IMR-90 (cell line): ENCODE data around the gene SGMS1. TPM values are rescaled to one million over a fixed set of nuclear protein-coding genes. Genes with fewer than 3 reads are reported as not detected.

Experiments used
- ATAC-seq: fragments of 200-7000 bp; cut with Tn5 transposase; 2 replicates; pipeline ENCODE4 v1.9.1; 2020; ENCODE audit warnings: low read depth, mild to moderate bottlenecking, moderate library complexity
- BruUV-seq: library from RNA; stranded (reverse); fragments of 400-500 nt; replicated peaks from 2 replicates; lab custom pipeline; 2021; lab: Mats Ljungman, UMichigan
- CTCF ChIA-PET: fragments of 300-600 bp; formaldehyde crosslinking; extraction: SDS; loops from one replicate; lab custom pipeline; 2021; ENCODE audit warnings: antibody characterized with exemption; lab: Yijun Ruan, JAX
- POLR2A ChIA-PET: fragments of 300-600 bp; sonication (Branson Sonifier 250); formaldehyde crosslinking; loops from one replicate; lab custom pipeline; 2022; ENCODE audit warnings: antibody characterized with exemption; ENCODE audit not compliant: unreplicated experiment; lab: Charles Lee
- DNase-seq: peaks from one replicate; pipeline ENCODE4 v3.0.0; 2013
- H2AFZ ChIP-seq: replicated peaks from 2 replicates; pipeline ENCODE3; 2013; ENCODE audit warnings: low read length, mild to moderate bottlenecking; ENCODE audit not compliant: poor library complexity
- H2AK5ac ChIP-seq: 2 replicates; pipeline ENCODE4 v1.6.1; 2013; ENCODE audit warnings: low read depth, low read length, inconsistent platforms
- H2AK9ac ChIP-seq: replicated peaks from 2 replicates; pipeline ENCODE3; 2013; ENCODE audit warnings: mild to moderate bottlenecking, low read depth, low read length, moderate library complexity; ENCODE audit not compliant: poor library complexity
- H2BK120ac ChIP-seq: 2 replicates; pipeline ENCODE4 v1.6.1; 2013; ENCODE audit warnings: low read depth, low read length, inconsistent platforms
- H2BK15ac ChIP-seq: 3 replicates; pipeline ENCODE4 v1.6.1; 2013; ENCODE audit warnings: low read depth, low read length, inconsistent platforms
- H2BK20ac ChIP-seq: 2 replicates; pipeline ENCODE4 v1.6.1; 2013; ENCODE audit warnings: low read depth, mild to moderate bottlenecking, inconsistent platforms, low read length, moderate library complexity
- H2BK5ac ChIP-seq: 2 replicates; pipeline ENCODE4 v1.6.1; 2013; ENCODE audit warnings: mild to moderate bottlenecking, low read depth, low read length, inconsistent platforms; ENCODE audit not compliant: poor library complexity, severe bottlenecking
- H3K14ac ChIP-seq: replicated peaks from 2 replicates; pipeline ENCODE4 v1.6.1; 2013; ENCODE audit warnings: low read depth, low read length, inconsistent platforms
- H3K18ac ChIP-seq: 2 replicates; pipeline ENCODE4 v1.6.1; 2013; ENCODE audit warnings: low read depth, low read length, control low read depth
- H3K23ac ChIP-seq: 2 replicates; pipeline ENCODE4 v1.6.1; 2013; ENCODE audit warnings: low read depth, low read length, inconsistent platforms
- H3K27ac ChIP-seq: 2 replicates; pipeline ENCODE4 v1.5.1; 2013; ENCODE audit warnings: mild to moderate bottlenecking, control low read depth, low read length; ENCODE audit not compliant: insufficient read depth
- H3K27me3 ChIP-seq: 2 replicates; pipeline ENCODE4 v1.6.1; 2013; ENCODE audit warnings: low read length; ENCODE audit not compliant: control insufficient read depth, insufficient read depth
- H3K36me3 ChIP-seq: 2 replicates; pipeline ENCODE4 v1.6.1; 2013; ENCODE audit warnings: low read length, mixed read lengths; ENCODE audit not compliant: control insufficient read depth, insufficient read depth
- H3K4ac ChIP-seq: 2 replicates; pipeline ENCODE4 v1.6.1; 2013; ENCODE audit warnings: low read depth, low read length, inconsistent platforms
- H3K4me1 ChIP-seq: 2 replicates; pipeline ENCODE4 v1.6.1; 2013; ENCODE audit warnings: low read length, mixed read lengths; ENCODE audit not compliant: control insufficient read depth, insufficient read depth
- H3K4me2 ChIP-seq: 2 replicates; pipeline ENCODE4 v1.6.1; 2013; ENCODE audit warnings: low read depth, mild to moderate bottlenecking, control low read depth, low read length, moderate library complexity
- H3K4me3 ChIP-seq: 2 replicates; pipeline ENCODE4 v1.5.1; 2013; ENCODE audit warnings: low read depth, mild to moderate bottlenecking, control low read depth, low read length, moderate library complexity; ENCODE audit not compliant: insufficient read depth
- H3K56ac ChIP-seq: 2 replicates; pipeline ENCODE4 v1.6.1; 2013; ENCODE audit warnings: low read length, inconsistent platforms; ENCODE audit not compliant: insufficient read depth; ENCODE audit errors: extremely low read depth
- H3K79me1 ChIP-seq, 2 experiments: 2 replicates each; pipeline ENCODE4 v1.6.1; 2013; ENCODE audit warnings: low read length in 2 of 2, inconsistent platforms in 1 of 2, low read depth in 1 of 2
- H3K9ac ChIP-seq: 2 replicates; pipeline ENCODE4 v1.6.1; 2013; ENCODE audit warnings: low read depth, low read length, control low read depth
- H3K9me1 ChIP-seq: 2 replicates; pipeline ENCODE4 v1.6.1; 2013; ENCODE audit warnings: low read length, inconsistent platforms; ENCODE audit not compliant: insufficient read depth
- H3K9me3 ChIP-seq: 2 replicates; pipeline ENCODE4 v1.6.1; 2013; ENCODE audit warnings: low read length; ENCODE audit not compliant: control insufficient read depth, insufficient read depth
- H4K20me1 ChIP-seq: 2 replicates; pipeline ENCODE4 v1.6.1; 2013; ENCODE audit warnings: low read length, inconsistent platforms; ENCODE audit not compliant: insufficient read depth
- H4K5ac ChIP-seq: 2 replicates; pipeline ENCODE4 v1.6.1; 2013; ENCODE audit warnings: mild to moderate bottlenecking, low read depth, low read length, control low read depth
- H4K8ac ChIP-seq, 2 experiments: 2 replicates each; pipeline ENCODE4 v1.6.1; 2013; ENCODE audit warnings: low read depth in 2 of 2, low read length in 2 of 2, control low read depth in 1 of 2, inconsistent platforms in 1 of 2
- H4K91ac ChIP-seq: 2 replicates; pipeline ENCODE4 v1.6.1; 2013; ENCODE audit warnings: low read depth, low read length, inconsistent platforms; ENCODE audit not compliant: insufficient read depth
- BHLHE40 ChIP-seq: fragments of 150-350 bp; IDR thresholded peaks from 2 replicates; pipeline ENCODE4 v1.6.1; 2016; ENCODE audit warnings: mild to moderate bottlenecking, low read depth, low read length
- CEBPB ChIP-seq: IDR thresholded peaks from 2 replicates; pipeline ENCODE4 v1.6.1; 2012; ENCODE audit warnings: low read depth, low read length, improper control_type of control experiment
- CHD1 ChIP-seq: IDR thresholded peaks from 2 replicates; pipeline ENCODE4 v1.6.1; 2012; ENCODE audit warnings: low read depth, low read length, improper control_type of control experiment
- FOS ChIP-seq: fragments of 150-350 bp; IDR thresholded peaks from 2 replicates; pipeline ENCODE4 v1.6.1; 2016; ENCODE audit warnings: low read depth, low read length
- MAFK ChIP-seq: IDR thresholded peaks from 2 replicates; pipeline ENCODE4 v1.6.1; 2012; ENCODE audit warnings: low read depth, low read length, improper control_type of control experiment
- MAZ ChIP-seq: IDR thresholded peaks from 2 replicates; pipeline ENCODE4 v1.6.1; 2012; ENCODE audit warnings: low read depth, mild to moderate bottlenecking, low read length, improper control_type of control experiment, moderate library complexity, borderline replicate concordance
- MXI1 ChIP-seq: IDR thresholded peaks from 2 replicates; pipeline ENCODE4 v1.6.1; 2012; ENCODE audit warnings: low read depth, mild to moderate bottlenecking, low read length, moderate library complexity, borderline replicate concordance
- NFE2L2 ChIP-seq: fragments of 150-350 bp; IDR thresholded peaks from 2 replicates; pipeline ENCODE4 v1.6.1; 2016; ENCODE audit warnings: low read depth, mild to moderate bottlenecking, low read length
- POLR2A ChIP-seq: IDR thresholded peaks from 2 replicates; pipeline ENCODE4 v1.6.1; 2012; ENCODE audit warnings: mild to moderate bottlenecking, low read depth, low read length
- RAD21 ChIP-seq: IDR thresholded peaks from 2 replicates; pipeline ENCODE4 v1.6.1; 2012; ENCODE audit warnings: low read length, improper control_type of control experiment
- RCOR1 ChIP-seq: IDR thresholded peaks from 2 replicates; pipeline ENCODE4 v1.6.1; 2012; ENCODE audit warnings: mild to moderate bottlenecking, low read length, improper control_type of control experiment; ENCODE audit not compliant: insufficient replicate concordance
- RFX5 ChIP-seq: IDR thresholded peaks from 2 replicates; pipeline ENCODE4 v1.8.0; 2012; ENCODE audit warnings: low read depth, mild to moderate bottlenecking, low read length, moderate library complexity
- SMC3 ChIP-seq: fragments of 150-350 bp; IDR thresholded peaks from 2 replicates; pipeline ENCODE4 v1.6.1; 2016; ENCODE audit warnings: low read depth, mild to moderate bottlenecking, antibody characterized with exemption, low read length, moderate library complexity
- WGBS, 2 experiments: methylation state at CpG; one replicate each; pipeline versions ENCODE4 v1.1.5 to v1.1.7; 2013; ENCODE audit warnings: missing lambda C conversion rate in 2 of 2; ENCODE audit not compliant: insufficient read length in 1 of 2; ENCODE audit errors: extremely low coverage in 2 of 2; 5-methylcytosine and 5-hydroxymethylcytosine counted together
- dilution Hi-C: fragments of 300-500 bp; cut with HindIII; formaldehyde crosslinking; loops from one replicate; pipeline ENCODE4 v1.14.3; 2018; ENCODE audit warnings: low sequenced_read_pairs; ENCODE audit not compliant: unreplicated experiment
- in situ Hi-C: fragments of 300-500 bp; cut with MboI; formaldehyde crosslinking; loops from 3 replicates; pipeline ENCODE4 v1.14.3; 2019; ENCODE audit warnings: low sequenced_read_pairs, inconsistent platforms, mixed read lengths
- intact Hi-C: fragments of 100-400 bp; cut with micrococcal nuclease; formaldehyde crosslinking; loops from 2 replicates; pipeline ENCODE4 v1.10.0; 2022
- polyA plus RNA-seq, 3 experiments: library from polyadenylated mRNA; depleted of rRNA; stranded (reverse); fragments of >200 nt; gene quantifications; 2 replicates each; pipeline ENCODE4 v1.2.3, GENCODE V29; 2012; ENCODE audit warnings: low replicate concordance in 1 of 3
- total RNA-seq: library from RNA; depleted of rRNA; stranded (reverse); fragments of >200 nt; gene quantifications from 2 replicates; pipeline ENCODE4 v1.2.3, GENCODE V29; 2012
- TF ChIP-seq, protein P1 (sequence below): fragments of 150-350 bp; IDR thresholded peaks from 2 replicates; pipeline ENCODE4 v1.6.1; 2016; ENCODE audit warnings: low read depth, mild to moderate bottlenecking, low read length, moderate library complexity, borderline replicate concordance
- TF ChIP-seq, protein P2 (sequence below): conservative IDR thresholded peaks from 2 replicates; pipeline ENCODE4 v1.5.1; 2012; ENCODE audit warnings: mild to moderate bottlenecking, low read depth, low read length, improper control_type of control experiment
- TF ChIP-seq, protein P3 (sequence below): fragments of 150-350 bp; IDR thresholded peaks from 2 replicates; pipeline ENCODE4 v1.6.1; 2017; ENCODE audit warnings: mild to moderate bottlenecking, antibody characterized with exemption, low read length, low read depth

Gene SGMS1
- total and polyA plus RNA-seq, 2 of the 4 experiments (the other 2 are of a cell fraction): 9.8 to 30.8 TPM

DNA sequence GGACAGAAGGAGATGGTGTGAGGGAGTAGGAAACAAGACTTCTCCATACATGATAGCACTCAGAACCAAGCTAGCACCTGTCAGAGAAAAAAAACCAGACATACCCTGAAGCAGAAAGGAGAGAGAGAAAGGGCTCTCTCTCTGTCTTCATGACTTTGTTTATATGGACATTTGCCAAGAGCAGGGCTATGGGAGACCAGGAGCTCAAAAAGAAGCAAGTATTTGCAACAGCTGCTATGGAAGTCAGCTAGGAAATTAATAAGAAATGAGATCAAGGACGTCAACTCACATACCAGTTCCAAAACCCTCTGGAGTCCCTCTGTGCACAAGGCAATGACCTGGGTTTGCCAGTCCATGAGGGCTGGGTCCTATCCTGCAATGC is 111.6 kb downstream of the SGMS1 start:
- dilution Hi-C loops (no loop called here), in situ Hi-C loops (no loop called here), intact Hi-C loops (loop anchor here (5.0 kb wide), 1 partner anchor 110 kb away; the partner anchor contains the start of gene SGMS1)
- peak; percentile 55 for DNase-seq
- H3K14ac ChIP-seq: 0 out of 2 replicates have a peak overlapping the region, but pooled peaks have one; percentile 11
- H4K20me1 ChIP-seq: peaks cover 11% of the 10 kb centered on the region
- H4K8ac ChIP-seq: no peak overlapping the region
- TF ChIP-seq, protein P1, sequence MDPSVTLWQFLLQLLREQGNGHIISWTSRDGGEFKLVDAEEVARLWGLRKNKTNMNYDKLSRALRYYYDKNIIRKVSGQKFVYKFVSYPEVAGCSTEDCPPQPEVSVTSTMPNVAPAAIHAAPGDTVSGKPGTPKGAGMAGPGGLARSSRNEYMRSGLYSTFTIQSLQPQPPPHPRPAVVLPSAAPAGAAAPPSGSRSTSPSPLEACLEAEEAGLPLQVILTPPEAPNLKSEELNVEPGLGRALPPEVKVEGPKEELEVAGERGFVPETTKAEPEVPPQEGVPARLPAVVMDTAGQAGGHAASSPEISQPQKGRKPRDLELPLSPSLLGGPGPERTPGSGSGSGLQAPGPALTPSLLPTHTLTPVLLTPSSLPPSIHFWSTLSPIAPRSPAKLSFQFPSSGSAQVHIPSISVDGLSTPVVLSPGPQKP: no peak
- TF ChIP-seq POLR2A: no peak
- TF ChIP-seq CHD1: no peak
- no peak for TF ChIP-seq MAZ
- TF ChIP-seq NFE2L2: no peak
- TF ChIP-seq BHLHE40: no peak
- no peak for TF ChIP-seq RAD21
- no peak for TF ChIP-seq SMC3
- no peak for TF ChIP-seq MXI1
- no peak for TF ChIP-seq MAFK
- TF ChIP-seq RCOR1: no peak
- TF ChIP-seq, protein P2, sequence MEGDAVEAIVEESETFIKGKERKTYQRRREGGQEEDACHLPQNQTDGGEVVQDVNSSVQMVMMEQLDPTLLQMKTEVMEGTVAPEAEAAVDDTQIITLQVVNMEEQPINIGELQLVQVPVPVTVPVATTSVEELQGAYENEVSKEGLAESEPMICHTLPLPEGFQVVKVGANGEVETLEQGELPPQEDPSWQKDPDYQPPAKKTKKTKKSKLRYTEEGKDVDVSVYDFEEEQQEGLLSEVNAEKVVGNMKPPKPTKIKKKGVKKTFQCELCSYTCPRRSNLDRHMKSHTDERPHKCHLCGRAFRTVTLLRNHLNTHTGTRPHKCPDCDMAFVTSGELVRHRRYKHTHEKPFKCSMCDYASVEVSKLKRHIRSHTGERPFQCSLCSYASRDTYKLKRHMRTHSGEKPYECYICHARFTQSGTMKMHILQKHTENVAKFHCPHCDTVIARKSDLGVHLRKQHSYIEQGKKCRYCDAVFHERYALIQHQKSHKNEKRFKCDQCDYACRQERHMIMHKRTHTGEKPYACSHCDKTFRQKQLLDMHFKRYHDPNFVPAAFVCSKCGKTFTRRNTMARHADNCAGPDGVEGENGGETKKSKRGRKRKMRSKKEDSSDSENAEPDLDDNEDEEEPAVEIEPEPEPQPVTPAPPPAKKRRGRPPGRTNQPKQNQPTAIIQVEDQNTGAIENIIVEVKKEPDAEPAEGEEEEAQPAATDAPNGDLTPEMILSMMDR: no peak
- no peak for TF ChIP-seq CEBPB
- no peak for TF ChIP-seq FOS
- TF ChIP-seq, protein P3, sequence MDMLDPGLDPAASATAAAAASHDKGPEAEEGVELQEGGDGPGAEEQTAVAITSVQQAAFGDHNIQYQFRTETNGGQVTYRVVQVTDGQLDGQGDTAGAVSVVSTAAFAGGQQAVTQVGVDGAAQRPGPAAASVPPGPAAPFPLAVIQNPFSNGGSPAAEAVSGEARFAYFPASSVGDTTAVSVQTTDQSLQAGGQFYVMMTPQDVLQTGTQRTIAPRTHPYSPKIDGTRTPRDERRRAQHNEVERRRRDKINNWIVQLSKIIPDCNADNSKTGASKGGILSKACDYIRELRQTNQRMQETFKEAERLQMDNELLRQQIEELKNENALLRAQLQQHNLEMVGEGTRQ: no peak
- TF ChIP-seq RFX5: no peak
- H2AK9ac ChIP-seq: no peak overlapping the region
- H3K9me3 ChIP-seq: no peaks in the 10 kb centered on the region
- H2BK120ac ChIP-seq: no peak overlapping the region
- no peak overlapping the region for H3K9ac ChIP-seq
- no peak overlapping the region for H2BK5ac ChIP-seq
- H3K4me1 ChIP-seq: peaks cover 12% of the 10 kb centered on the region
- H2AK5ac ChIP-seq: no peak overlapping the region; the same call in 1 of the 2 replicates
- no peak overlapping the region for H3K4me3 ChIP-seq
- no peak overlapping the region for H2AFZ ChIP-seq
- peaks cover 0 to 32% of the 10 kb centered on the region in 2 experiments; a peak in 2 of 4 replicates for H3K79me1 ChIP-seq
- H3K27ac ChIP-seq: no peak overlapping the region
- no peak overlapping the region for H3K18ac ChIP-seq
- H3K23ac ChIP-seq: no peak overlapping the region
- ChIA-PET POLR2A (no interaction called here), CTCF (interaction anchor here (1.2 kb wide), 1 partner anchor 9 kb away, joined by 4 read pairs; no protein-coding TSS in a partner anchor)
- H3K56ac ChIP-seq: no peak overlapping the region
- WGBS, 2 experiments: no CpG with 5 or more reads among the region's 1 CpG
- peak; percentile 47 for ATAC-seq
- BruUV-seq: no TSS peak
- H3K4ac ChIP-seq: no peak overlapping the region
- no peak overlapping the region for H4K5ac ChIP-seq
- H2BK15ac ChIP-seq: no peak overlapping the region
- H2BK20ac ChIP-seq: no peak overlapping the region
- H3K36me3 ChIP-seq: no peaks in the 10 kb centered on the region; the same call in 1 of the 2 replicates
- H4K91ac ChIP-seq: no peak overlapping the region
- no peak overlapping the region for H3K4me2 ChIP-seq
- H3K27me3 ChIP-seq: no peaks in the 10 kb centered on the region
- H3K9me1 ChIP-seq: peaks cover 8% of the 10 kb centered on the region
